AG09319 (cell line): ENCODE measurements around the gene WAC.

ENCODE experiments used
- DNase-seq: peaks from one replicate; pipeline ENCODE4 v3.0.0-alpha.2; 2010; ENCODE audit warnings: low read depth; ENCODE audit errors: extremely low read depth
- CTCF ChIP-seq: IDR thresholded peaks from 2 replicates; pipeline ENCODE4 v1.5.1; 2011; ENCODE audit warnings: low read depth, mild to moderate bottlenecking, inconsistent platforms, low read length, moderate library complexity

WAC gene

DNA sequence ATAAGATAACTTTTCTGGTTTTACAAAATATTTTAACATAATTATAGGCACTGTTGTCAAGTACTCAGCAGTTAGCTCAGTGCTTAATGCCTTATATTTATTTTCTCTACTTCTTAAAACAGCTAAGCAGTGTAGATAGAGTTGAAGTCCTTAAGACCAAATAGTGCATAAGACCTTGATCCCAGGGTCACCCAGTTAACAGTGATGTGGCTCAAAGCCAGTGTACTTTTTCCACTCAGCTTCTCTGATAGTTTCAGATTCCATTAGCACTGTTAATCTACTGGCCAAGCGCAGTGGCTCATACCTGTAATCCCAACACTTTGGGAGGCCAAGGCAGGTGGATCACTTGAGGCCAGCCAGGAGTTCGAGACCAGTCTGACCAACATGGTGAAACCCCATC is 83.6 kb downstream of the WAC start:
- TF ChIP-seq CTCF: no peak
- DNase-seq: no peak

DNA sequence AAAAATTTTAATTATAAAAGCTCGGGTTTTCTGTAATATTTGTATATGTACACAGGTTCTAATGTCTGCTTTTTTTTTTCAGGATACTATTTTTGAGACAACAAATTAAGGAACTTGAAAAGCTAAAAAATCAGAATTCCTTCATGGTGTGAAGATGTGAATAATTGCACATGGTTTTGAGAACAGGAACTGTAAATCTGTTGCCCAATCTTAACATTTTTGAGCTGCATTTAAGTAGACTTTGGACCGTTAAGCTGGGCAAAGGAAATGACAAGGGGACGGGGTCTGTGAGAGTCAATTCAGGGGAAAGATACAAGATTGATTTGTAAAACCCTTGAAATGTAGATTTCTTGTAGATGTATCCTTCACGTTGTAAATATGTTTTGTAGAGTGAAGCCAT is 86.5 kb downstream of the WAC start:
- no peak for TF ChIP-seq CTCF
- DNase-seq: no peak

DNA sequence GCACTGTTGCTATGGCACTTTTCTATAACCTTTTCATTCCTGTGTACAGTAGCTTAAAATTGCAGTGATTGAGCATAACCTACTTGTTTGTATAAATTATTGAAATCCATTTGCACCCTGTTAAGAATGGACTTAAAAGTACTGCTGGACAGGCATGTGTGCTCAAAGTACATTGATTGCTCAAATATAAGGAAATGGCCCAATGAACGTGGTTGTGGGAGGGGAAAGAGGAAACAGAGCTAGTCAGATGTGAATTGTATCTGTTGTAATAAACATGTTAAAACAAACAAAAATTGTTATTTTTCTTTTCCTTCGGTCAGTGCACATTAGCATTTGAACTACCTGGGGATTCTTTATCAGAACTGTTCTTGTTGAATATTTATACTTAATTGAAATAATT is 87.3 kb downstream of the WAC start:
- no peak for DNase-seq
- no peak for TF ChIP-seq CTCF

GRCh38 chr10:28623483-28623882 is 90.6 kb downstream of the WAC start:
- no peak for DNase-seq

DNA sequence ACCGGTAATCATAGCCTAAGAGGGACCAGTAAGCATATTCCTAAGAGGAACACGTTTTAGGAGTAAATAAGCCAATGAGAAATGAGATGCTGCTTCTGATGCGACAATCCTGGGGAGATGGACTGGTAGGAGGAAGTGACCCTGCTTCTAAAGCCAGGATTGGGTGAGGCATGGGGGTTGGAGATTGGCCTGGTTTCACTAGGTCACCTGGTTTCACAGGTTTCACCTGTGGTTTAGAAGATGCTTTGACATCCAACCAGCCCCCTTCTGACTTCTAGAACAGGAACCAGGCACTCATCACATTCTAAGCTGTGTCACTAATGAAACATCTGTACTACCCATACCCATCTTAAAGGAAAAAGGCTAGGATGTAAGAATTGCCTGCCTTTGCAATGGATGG is 91.4 kb downstream of the WAC start:
- no peak for TF ChIP-seq CTCF
- no peak for DNase-seq

More at GRCh38 chr10:28623483-28623882, 90.6 kb downstream of the WAC start:
- no peak for TF ChIP-seq CTCF

DNA sequence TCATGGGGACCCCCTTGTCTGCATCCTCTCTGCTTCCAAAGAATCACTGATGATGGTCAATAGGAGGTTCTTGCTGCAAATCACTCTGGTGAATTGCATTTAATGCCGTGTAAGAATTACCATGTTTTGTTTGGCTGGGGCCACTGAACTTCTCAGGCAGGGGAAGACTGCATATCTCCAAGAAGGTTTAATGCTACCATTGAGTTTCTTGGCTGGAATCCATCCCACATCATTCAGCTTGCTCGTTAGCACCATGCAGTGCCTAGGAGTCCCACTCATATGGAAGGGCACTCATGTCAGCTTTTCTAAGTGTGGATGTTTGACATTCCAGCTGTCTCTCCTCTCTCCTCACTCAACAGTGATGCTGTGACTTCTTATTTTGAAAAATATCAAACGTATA is 94.2 kb downstream of the WAC start:
- DNase-seq: no peak
- TF ChIP-seq CTCF: no peak

DNA sequence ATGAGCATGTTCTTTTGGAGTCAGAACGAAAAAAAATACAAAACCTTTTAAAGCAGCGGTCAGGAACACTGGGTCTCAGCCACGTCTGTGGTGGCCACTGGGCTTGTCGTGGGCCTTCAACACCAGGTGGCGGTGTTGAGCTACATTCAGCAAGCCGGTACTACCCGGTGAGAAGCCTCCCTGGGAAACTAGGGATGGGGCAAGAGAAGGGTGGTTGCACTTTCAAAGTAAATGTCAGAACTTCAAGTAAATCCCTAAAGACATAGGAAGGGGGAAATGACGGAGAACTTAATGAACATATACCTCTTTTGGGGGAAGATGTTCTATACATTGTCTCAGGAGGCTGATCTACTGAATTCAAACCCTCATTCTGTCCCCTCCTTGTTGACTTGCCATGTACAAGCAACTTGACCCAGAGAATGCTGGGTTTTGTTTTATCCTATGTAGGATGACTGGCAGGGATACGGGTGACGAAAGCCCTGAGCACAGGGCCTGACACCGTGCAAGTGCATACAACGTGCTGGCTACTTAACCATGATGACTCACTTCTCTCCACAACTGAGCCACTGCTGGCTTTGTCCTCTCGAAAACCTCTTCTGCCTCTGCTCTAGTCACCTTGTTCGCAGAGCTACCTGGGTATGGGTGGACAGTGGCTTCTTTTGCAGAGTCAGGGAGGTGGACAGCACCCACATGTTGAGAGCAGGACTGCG is 95.4 kb downstream of the WAC start:
- peak; percentile 56 for DNase-seq
- peak; percentile 98 for TF ChIP-seq CTCF
